ENCODE data around the gene FXYD6. TPM values are rescaled to one million over a fixed set of nuclear protein-coding genes. Genes with fewer than 3 reads are reported as not detected.
"Not testable (repeated sequence)": the region's sequence is repeated elsewhere in the genome, so short reads cannot be mapped to it uniquely, and the experiment has no call there.

Gene FXYD6
- 113 TPM in 2 replicates for total RNA-seq
- long read RNA-seq, transcript FXYD6-204 (8 exons, 2,171 nt): major isoform, 59 of 79 reads
- long read RNA-seq, partial matches to known transcripts: 5 of 79 reads
- long read RNA-seq, other reads (novel, unspliced or antisense): 13 of 79 reads

GRCh38 chr11:117876341-117877119 is at the start of gene FXYD6:
Gene FXYD6 (minus strand): TSS chr11:117876658. CDS start chr11:117842776, 33,882 bp downstream.
- Mint-ChIP-seq H3K36me3 (ENCODE audit: low read depth) (no peaks in the 10 kb centered on the region), H3K27ac (ENCODE audit: unreplicated experiment) (peak within 1 kb of the TSS; percentile 96), H3K27me3 (ENCODE audit: low read depth) (peaks cover 40% of the 10 kb centered on the region), H3K9me3 (no peaks in the 10 kb centered on the region), H3K4me1 (peaks cover 38% of the 10 kb centered on the region), H3K4me3 (peak within 1 kb of the TSS; percentile 98)
- peak; percentile 65 for DNase-seq (ENCODE audit: low read depth, low spot score)
- TF ChIP-seq CTCF (conservative IDR thresholded peaks at IDR 0.05): no peak

GRCh38 chr11:117926166-117926565 is 49.7 kb upstream of the FXYD6 start:
- not testable (repeated sequence) for H3K4me3 Mint-ChIP-seq; H3K27ac Mint-ChIP-seq (ENCODE audit: unreplicated experiment); H3K9me3 Mint-ChIP-seq; DNase-seq (ENCODE audit: low read depth, low spot score); H3K27me3 Mint-ChIP-seq (ENCODE audit: low read depth); H3K36me3 Mint-ChIP-seq (ENCODE audit: low read depth)
- peaks cover 14% of the 10 kb centered on the region for H3K4me1 Mint-ChIP-seq

- Mint-ChIP-seq H3K4me1 (peaks cover 12% of the 10 kb centered on the region), H3K9me3 (no peaks in the 10 kb centered on the region), H3K36me3 (ENCODE audit: low read depth) (no peaks in the 10 kb centered on the region), H3K4me3 (no peak overlapping the region), H3K27ac (ENCODE audit: unreplicated experiment) (no peak overlapping the region), H3K27me3 (ENCODE audit: low read depth) (no peaks in the 10 kb centered on the region)
- DNase-seq (ENCODE audit: low read depth, low spot score): no peak
- no peak for TF ChIP-seq CTCF (conservative IDR thresholded peaks at IDR 0.05)
These were observed 48.9 kb upstream of the FXYD6 start for GRCh38 chr11:117925198-117925925.

GRCh38 chr11:117924631-117925170 is 48.2 kb upstream of the FXYD6 start:
- no peaks in the 10 kb centered on the region for H3K9me3 Mint-ChIP-seq
- peaks cover 5% of the 10 kb centered on the region for H3K4me1 Mint-ChIP-seq
- no peak for TF ChIP-seq CTCF (conservative IDR thresholded peaks at IDR 0.05)
- H3K36me3 Mint-ChIP-seq (ENCODE audit: low read depth): no peaks in the 10 kb centered on the region
- no peaks in the 10 kb centered on the region for H3K27me3 Mint-ChIP-seq (ENCODE audit: low read depth)
- H3K27ac Mint-ChIP-seq (ENCODE audit: unreplicated experiment): no peak overlapping the region
- H3K4me3 Mint-ChIP-seq: no peak overlapping the region
- DNase-seq (ENCODE audit: low read depth, low spot score): no peak

- peaks cover 5% of the 10 kb centered on the region for H3K4me1 Mint-ChIP-seq
- no peak overlapping the region for H3K4me3 Mint-ChIP-seq
- no peaks in the 10 kb centered on the region for H3K27me3 Mint-ChIP-seq (ENCODE audit: low read depth)
- no peak for DNase-seq (ENCODE audit: low read depth, low spot score)
- no peak for TF ChIP-seq CTCF (conservative IDR thresholded peaks at IDR 0.05)
- no peak overlapping the region for H3K27ac Mint-ChIP-seq (ENCODE audit: unreplicated experiment)
- H3K9me3 Mint-ChIP-seq: no peaks in the 10 kb centered on the region
- no peaks in the 10 kb centered on the region for H3K36me3 Mint-ChIP-seq (ENCODE audit: low read depth)
These were observed 47.3 kb upstream of the FXYD6 start for GRCh38 chr11:117923773-117924172.
